NCI-H345 treated with DMSO at 0.1 percent for 48 hours (cell line): ENCODE results near the gene SBK2.
"Not testable (repeated sequence)": the region's sequence is repeated elsewhere in the genome, so short reads cannot be mapped to it uniquely, and the experiment has no call there.

Experiments
- DNase-seq: peaks from one replicate; lab custom pipeline; 2025; ENCODE audit not compliant: unreplicated experiment; lab: John Stamatoyannopoulos, UW

Gene SBK2

GRCh38 chr19:55503502-55504251 is 33.3 kb downstream of the SBK2 start:
- peak; percentile 71 for DNase-seq

GRCh38 chr19:55503157-55503501 is 33.8 kb downstream of the SBK2 start:
- DNase-seq = no peak

GRCh38 chr19:55502197-55502952 is 34.6 kb downstream of the SBK2 start:
- DNase-seq = no peak

GRCh38 chr19:55500368-55500952 is 36.5 kb downstream of the SBK2 start:
- no peak for DNase-seq

GRCh38 chr19:55498246-55498840 is 38.6 kb downstream of the SBK2 start:
- DNase-seq = no peak

- no peak for DNase-seq
Measured at GRCh38 chr19:55497763-55498162, 39.2 kb downstream of the SBK2 start.

GRCh38 chr19:55496820-55497219 is 40.1 kb downstream of the SBK2 start:
- DNase-seq = not testable (repeated sequence)

- DNase-seq = no peak
Measured at GRCh38 chr19:55495646-55496349, 41.1 kb downstream of the SBK2 start.

GRCh38 chr19:55494172-55494761 is 42.7 kb downstream of the SBK2 start:
- DNase-seq = no peak

- no peak for DNase-seq
Measured at GRCh38 chr19:55493645-55494171, 43.2 kb downstream of the SBK2 start.

- DNase-seq = no peak
Measured at GRCh38 chr19:55493052-55493644, 43.8 kb downstream of the SBK2 start.

GRCh38 chr19:55492362-55492944 is 44.5 kb downstream of the SBK2 start:
- no peak for DNase-seq

GRCh38 chr19:55491546-55492360 is 45.2 kb downstream of the SBK2 start:
- DNase-seq = no peak

GRCh38 chr19:55490478-55491432 is 46.2 kb downstream of the SBK2 start:
- no peak for DNase-seq

GRCh38 chr19:55489711-55490477 is 47.0 kb downstream of the SBK2 start:
- DNase-seq = no peak

GRCh38 chr19:55488986-55489710 is 47.8 kb downstream of the SBK2 start:
- no peak for DNase-seq
